ENCODE data around the gene EML2. TPM values are rescaled to one million over a fixed set of nuclear protein-coding genes. Genes with fewer than 3 reads are reported as not detected.
A peak's percentile ranks its signal among the peaks of the same experiment; 100 is the strongest.

Gene EML2
- total and polyA plus RNA-seq, 8 donors = 20.9 to 51.2 (median 30.1) TPM

DNA sequence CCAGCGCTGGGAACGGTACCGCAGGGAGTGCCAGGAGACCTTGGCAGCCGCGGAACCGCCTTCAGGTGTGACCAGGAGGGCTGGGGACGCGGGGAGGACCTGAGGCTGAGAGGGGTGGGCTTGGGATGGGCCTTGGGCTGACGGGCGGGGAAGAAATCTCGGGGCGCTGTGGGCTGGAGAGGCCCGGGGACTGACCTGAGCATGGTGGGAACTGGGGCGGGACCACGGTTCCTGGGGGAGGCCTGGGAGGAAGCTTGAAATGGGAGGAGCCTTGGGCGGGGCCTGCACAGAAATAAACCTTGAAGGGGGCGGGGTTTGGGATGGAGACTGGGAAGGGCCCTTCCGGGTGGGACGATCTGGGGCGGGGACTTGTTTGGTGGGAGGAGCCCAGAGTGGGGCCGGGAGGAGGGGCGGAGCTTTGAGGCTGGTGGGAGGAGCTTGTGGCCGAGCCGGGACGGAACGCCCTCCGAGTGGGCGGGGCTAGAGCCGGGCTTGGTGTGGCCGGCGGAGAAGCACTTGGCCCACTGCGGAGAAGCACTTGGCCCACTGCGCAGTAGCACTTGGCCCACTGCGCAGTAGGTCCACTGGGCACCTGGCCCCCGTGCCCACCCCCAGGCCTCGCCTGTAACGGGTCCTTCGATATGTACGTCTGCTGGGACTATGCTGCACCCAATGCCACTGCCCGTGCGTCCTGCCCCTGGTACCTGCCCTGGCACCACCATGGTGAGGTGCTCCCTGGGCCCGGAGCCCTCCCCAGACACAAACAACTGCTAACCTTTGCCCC is 31.7 kb upstream of the EML2 start:
- no peaks in the 10 kb centered on the region for H3K27me3 ChIP-seq
- FAIRE-seq (no peak), DNase-seq (peak; percentile 90 to 98 (median 95)), ATAC-seq (peak; percentile 80 to 87 (median 84))
- peak overlapping the region in 2 of 4 donors; percentile 20 to 44 for H3K4me3 ChIP-seq
- TF ChIP-seq, protein P1, sequence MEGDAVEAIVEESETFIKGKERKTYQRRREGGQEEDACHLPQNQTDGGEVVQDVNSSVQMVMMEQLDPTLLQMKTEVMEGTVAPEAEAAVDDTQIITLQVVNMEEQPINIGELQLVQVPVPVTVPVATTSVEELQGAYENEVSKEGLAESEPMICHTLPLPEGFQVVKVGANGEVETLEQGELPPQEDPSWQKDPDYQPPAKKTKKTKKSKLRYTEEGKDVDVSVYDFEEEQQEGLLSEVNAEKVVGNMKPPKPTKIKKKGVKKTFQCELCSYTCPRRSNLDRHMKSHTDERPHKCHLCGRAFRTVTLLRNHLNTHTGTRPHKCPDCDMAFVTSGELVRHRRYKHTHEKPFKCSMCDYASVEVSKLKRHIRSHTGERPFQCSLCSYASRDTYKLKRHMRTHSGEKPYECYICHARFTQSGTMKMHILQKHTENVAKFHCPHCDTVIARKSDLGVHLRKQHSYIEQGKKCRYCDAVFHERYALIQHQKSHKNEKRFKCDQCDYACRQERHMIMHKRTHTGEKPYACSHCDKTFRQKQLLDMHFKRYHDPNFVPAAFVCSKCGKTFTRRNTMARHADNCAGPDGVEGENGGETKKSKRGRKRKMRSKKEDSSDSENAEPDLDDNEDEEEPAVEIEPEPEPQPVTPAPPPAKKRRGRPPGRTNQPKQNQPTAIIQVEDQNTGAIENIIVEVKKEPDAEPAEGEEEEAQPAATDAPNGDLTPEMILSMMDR (IDR thresholded peaks at IDR 0.05) = no peak
- H3K36me3 ChIP-seq = no peaks in the 10 kb centered on the region
- H3K4me1 ChIP-seq = no peaks in the 10 kb centered on the region
- intact Hi-C loops (cut with DNase I) = no loop called here
- H3K9me3 ChIP-seq = no peaks in the 10 kb centered on the region
- WGBS, 2 donors = 16 to 17% methylated on average over 37 to 42 of the region's 42 CpGs
- H3K27ac ChIP-seq = peak overlapping the region in 3 of 4 donors; percentile 38 to 65 (median 50)

DNA sequence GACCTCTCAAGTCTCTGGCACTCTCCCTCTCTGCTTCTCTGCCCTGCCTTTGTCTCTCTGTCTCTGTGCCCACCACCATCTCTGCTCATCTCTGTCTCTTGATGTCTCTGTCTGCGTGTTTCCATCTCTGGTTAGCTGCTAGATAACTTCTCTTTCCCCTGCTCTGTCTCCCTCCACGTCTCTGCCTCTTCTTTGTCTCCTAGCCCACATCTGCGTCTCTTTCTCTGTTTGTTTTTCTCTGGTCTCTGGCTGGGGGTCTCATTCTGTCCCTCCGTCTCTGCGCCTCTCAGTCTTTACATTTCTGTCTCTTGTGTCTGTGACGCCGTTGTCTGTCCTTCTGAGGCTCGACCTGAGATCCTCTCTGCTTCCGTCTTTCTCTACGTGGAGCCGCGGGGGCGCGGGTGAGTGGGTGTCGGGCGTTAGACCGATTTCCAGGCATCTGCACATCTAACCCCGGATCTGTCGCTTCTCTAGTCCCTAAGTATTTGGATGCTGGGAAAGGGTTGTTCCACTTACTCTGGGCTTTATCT is 29.2 kb upstream of the EML2 start:
- WGBS, 2 donors = 0% methylated on average over 19 of the region's 19 CpGs
- H3K4me3 ChIP-seq = peak overlapping the region; percentile 11 to 50 (median 36)
- TF ChIP-seq, protein P1 (IDR thresholded peaks at IDR 0.05) = no peak
- H3K4me1 ChIP-seq = no peaks in the 10 kb centered on the region
- intact Hi-C loops (cut with DNase I) = no loop called here
- peak in 1 of 4 donors; percentile 0 for ATAC-seq
- no peaks in the 10 kb centered on the region for H3K36me3 ChIP-seq
- no peak for DNase-seq
- no peaks in the 10 kb centered on the region for H3K27me3 ChIP-seq
- FAIRE-seq = no peak
- H3K27ac ChIP-seq = peak overlapping the region; percentile 9 to 62 (median 26)
- no peaks in the 10 kb centered on the region for H3K9me3 ChIP-seq

DNA sequence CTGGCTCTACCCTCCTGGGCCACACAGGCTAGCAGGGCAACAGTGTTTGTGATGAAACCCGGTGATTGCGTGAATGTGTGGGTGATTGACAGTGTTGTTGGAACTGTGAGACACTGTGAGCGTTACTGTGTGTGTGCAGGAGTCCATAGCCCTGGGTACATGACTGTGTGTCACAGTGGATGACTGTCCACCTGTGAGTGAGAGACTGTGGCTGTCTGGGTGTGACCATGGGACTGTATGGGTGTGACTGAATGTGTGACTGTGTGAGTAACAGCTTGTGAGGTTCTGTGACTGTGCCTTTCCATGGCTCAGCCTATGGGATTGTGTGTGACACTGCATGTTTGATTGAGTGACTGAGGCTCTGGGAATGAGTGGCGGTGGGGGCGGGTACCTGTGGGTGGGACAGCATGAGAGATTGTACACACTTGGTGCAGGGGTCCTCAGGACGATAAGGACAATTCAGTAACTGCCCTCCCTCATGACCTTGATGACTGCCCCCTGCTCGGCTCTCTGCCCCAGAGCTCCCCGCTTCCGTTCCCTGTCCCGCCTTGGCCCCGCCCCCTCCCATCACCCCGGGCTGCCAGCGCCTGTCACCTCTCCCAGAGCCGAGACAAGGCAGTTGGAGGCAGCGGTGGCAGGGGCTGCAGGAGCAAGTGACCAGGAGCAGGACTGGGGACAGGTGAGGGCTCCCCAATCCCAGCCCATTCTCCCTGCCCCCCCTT is 28.6 kb upstream of the EML2 start, which contains the start of gene GIPR:
Gene GIPR, plus strand, starts transcription at position 602 of the 722 bp plus-strand sequence. CDS start 1,300 bp downstream, outside the sequence.
- Histone ChIP-seq H3K4me3 (peak within 1 kb of the TSS; percentile 11 to 50 (median 36)), H3K4me1 (no peaks in the 10 kb centered on the region), H3K36me3 (no peaks in the 10 kb centered on the region), H3K27me3 (no peaks in the 10 kb centered on the region), H3K9me3 (no peaks in the 10 kb centered on the region), H3K27ac (peak within 1 kb of the TSS; percentile 9 to 62 (median 26))
- peak; percentile 52 to 68 (median 54) for ATAC-seq
- TF ChIP-seq, protein P1 (IDR thresholded peaks at IDR 0.05) = no peak
- FAIRE-seq = no peak
- intact Hi-C loops (cut with DNase I) = no loop called here
- 2 to 5% methylated on average over 14 to 15 of the region's 15 CpGs for WGBS, 2 donors
- peak; percentile 59 to 87 (median 80) for DNase-seq

DNA sequence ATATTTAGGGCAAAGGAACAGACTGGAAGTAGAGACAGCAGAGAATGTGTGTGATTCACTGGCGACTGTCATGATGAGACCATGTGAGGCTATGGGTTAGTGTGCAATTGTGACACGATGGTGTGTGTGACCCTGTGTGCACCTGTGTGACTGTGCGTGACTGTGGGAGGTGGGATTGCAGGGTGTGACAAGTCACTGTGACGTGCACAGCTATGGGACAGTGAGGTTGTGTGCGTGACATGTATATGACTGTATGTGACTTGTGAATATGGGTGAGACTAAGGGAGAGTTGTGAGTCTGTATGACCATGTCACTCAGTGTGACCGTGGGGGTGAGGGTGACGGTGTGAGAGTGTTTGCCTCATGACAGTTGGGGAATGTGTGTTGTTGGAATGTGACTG is 25.4 kb upstream of the EML2 start:
- TF ChIP-seq, protein P1 (IDR thresholded peaks at IDR 0.05) = no peak
- ATAC-seq = no peak
- Histone ChIP-seq H3K27me3 (no peaks in the 10 kb centered on the region), H3K4me3 (no peak overlapping the region), H3K4me1 (no peaks in the 10 kb centered on the region), H3K27ac (no peak overlapping the region), H3K36me3 (no peaks in the 10 kb centered on the region), H3K9me3 (no peaks in the 10 kb centered on the region)
- intact Hi-C loops (cut with DNase I) = no loop called here
- no peak for DNase-seq
- FAIRE-seq = no peak
- 58 to 76% methylated on average over 7 of the region's 7 CpGs for WGBS, 2 donors

All from pancreas (tissue), 10 donors.